Stomach (tissue), 4 donors: ENCODE data around the gene MBNL3.

Experiments
- CTCF ChIP-seq, 7 experiments: fragments of 450-650 bp in 4 of 7; fragments of 200-600 bp in 3 of 7; sonication (generic) in 3 of 7; IDR thresholded peaks; one replicate each; pipeline ENCODE4 v1.5.1; 2016 to 2019; ENCODE audit warnings: antibody characterized with exemption in 7 of 7, control low read depth in 2 of 7, mild to moderate bottlenecking in 1 of 7
- EP300 ChIP-seq: sonication (generic); formaldehyde crosslinking; IDR thresholded peaks from one replicate; pipeline ENCODE4 v1.6.1; 2017; ENCODE audit warnings: antibody characterized with exemption
- POLR2A ChIP-seq, 4 donors: fragments of 450-650 bp; IDR thresholded peaks; one replicate each; pipeline ENCODE4 v1.6.1; 2016; ENCODE audit warnings: antibody characterized with exemption in 4 of 4, control low read depth in 2 of 4, mild to moderate bottlenecking in 1 of 4, moderate library complexity in 1 of 4

GRCh38 chrX:132489578-132490419, 961 bp upstream of the MBNL3 start:
- no peak for TF ChIP-seq EP300
- TF ChIP-seq CTCF (IDR thresholded peaks at IDR 0.05): no peak
- no peak for TF ChIP-seq POLR2A (IDR thresholded peaks at IDR 0.05)
